Astrocyte of the cerebellum (primary cell): Measurements from ENCODE around the gene COLGALT1.

Source experiments
- DNase-seq: peaks from one replicate; pipeline ENCODE4 v3.0.0-alpha.2; 2011; ENCODE audit warnings: low read depth
- H3K4me3 ChIP-seq: 2 replicates; pipeline ENCODE4 v1.5.1; 2011; ENCODE audit warnings: mild to moderate bottlenecking, low read depth, low read length, moderate library complexity
- in situ Hi-C: cut with HindIII; loops from 2 replicates; pipeline ENCODE4 v1.10.0; 2017; ENCODE audit warnings: low sequenced_read_pairs
- TF ChIP-seq, protein P1 (sequence below): IDR thresholded peaks from 2 replicates; pipeline ENCODE4 v1.5.1; 2012; ENCODE audit warnings: low read length, low read depth, moderate library complexity, mild to moderate bottlenecking; ENCODE audit errors: missing control alignments

The COLGALT1 gene

DNA sequence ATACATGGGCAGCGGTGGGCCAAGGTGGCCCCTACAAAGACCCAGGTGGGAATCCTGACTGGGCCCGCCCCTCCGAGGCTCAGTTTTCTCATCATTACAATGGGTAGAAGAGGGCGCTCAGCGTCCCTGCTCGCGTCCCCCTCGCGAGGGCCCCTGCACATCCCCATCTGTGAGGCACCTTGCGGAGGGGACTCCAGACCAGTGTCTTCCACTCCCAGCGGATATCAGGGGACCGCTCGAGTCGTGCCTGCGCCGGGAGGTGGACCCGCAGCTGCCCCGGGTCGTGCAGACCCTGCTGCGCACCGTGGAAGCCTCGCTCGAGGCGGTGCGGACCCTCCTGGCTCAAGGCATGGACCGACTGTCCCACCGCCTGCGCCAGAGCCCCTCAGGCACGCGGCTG is 15.3 kb upstream of the COLGALT1 start:
- in situ Hi-C loops, result no loop called here
- H3K4me3 ChIP-seq, result no peak overlapping the region
- no peak for DNase-seq
- TF ChIP-seq, protein P1, sequence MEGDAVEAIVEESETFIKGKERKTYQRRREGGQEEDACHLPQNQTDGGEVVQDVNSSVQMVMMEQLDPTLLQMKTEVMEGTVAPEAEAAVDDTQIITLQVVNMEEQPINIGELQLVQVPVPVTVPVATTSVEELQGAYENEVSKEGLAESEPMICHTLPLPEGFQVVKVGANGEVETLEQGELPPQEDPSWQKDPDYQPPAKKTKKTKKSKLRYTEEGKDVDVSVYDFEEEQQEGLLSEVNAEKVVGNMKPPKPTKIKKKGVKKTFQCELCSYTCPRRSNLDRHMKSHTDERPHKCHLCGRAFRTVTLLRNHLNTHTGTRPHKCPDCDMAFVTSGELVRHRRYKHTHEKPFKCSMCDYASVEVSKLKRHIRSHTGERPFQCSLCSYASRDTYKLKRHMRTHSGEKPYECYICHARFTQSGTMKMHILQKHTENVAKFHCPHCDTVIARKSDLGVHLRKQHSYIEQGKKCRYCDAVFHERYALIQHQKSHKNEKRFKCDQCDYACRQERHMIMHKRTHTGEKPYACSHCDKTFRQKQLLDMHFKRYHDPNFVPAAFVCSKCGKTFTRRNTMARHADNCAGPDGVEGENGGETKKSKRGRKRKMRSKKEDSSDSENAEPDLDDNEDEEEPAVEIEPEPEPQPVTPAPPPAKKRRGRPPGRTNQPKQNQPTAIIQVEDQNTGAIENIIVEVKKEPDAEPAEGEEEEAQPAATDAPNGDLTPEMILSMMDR, result no peak

DNA sequence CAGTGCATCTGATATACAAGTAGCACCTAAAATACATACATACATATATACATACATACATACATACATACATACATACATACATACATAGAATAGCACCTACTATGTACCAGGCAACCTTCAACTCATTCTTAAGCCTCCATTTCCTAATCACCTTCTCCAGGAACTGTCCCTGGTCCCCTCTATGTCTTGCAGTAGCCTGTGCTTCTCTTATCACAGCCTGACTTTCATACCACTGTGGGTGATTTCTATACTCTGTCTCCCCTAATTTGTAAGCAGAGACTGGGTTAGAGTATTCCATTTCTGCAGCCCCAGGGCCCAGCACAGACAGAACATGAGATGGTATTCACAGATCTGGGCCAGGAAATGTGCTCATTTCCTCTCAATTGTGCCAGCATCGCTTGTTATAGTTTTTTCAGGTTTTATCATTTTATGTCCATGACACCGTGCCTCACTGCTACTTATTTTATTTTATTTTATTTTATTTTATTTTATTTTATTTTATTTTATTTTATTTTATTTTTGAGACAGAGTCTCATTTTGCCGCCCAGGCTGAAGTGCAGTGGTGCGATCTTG is 14.2 kb upstream of the COLGALT1 start:
- in situ Hi-C loops, result no loop called here
- no peak overlapping the region for H3K4me3 ChIP-seq
- DNase-seq, result no peak
- TF ChIP-seq, protein P1, result no peak

DNA sequence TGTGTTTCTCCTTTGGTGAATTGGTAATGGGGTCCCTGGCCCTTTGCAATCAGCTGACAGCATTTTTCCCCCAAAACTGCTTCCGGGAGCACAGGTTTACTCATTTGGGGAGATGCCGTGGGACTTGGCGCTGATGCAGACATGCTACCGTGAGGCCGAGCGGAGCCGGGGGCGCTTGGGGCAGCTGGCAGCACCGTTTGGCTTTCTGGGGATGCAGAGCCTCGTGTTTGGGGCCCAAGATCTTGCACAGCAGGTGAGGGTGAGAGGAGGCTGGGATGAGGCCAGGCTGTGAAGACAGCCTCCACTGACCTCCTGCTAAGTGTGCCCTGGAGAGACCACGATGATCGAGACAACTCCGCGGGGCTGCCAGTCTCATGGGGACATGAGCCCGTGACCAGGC is 13.4 kb upstream of the COLGALT1 start:
- in situ Hi-C loops, result no loop called here
- H3K4me3 ChIP-seq, result no peak overlapping the region
- DNase-seq, result no peak
- TF ChIP-seq, protein P1, result no peak

DNA sequence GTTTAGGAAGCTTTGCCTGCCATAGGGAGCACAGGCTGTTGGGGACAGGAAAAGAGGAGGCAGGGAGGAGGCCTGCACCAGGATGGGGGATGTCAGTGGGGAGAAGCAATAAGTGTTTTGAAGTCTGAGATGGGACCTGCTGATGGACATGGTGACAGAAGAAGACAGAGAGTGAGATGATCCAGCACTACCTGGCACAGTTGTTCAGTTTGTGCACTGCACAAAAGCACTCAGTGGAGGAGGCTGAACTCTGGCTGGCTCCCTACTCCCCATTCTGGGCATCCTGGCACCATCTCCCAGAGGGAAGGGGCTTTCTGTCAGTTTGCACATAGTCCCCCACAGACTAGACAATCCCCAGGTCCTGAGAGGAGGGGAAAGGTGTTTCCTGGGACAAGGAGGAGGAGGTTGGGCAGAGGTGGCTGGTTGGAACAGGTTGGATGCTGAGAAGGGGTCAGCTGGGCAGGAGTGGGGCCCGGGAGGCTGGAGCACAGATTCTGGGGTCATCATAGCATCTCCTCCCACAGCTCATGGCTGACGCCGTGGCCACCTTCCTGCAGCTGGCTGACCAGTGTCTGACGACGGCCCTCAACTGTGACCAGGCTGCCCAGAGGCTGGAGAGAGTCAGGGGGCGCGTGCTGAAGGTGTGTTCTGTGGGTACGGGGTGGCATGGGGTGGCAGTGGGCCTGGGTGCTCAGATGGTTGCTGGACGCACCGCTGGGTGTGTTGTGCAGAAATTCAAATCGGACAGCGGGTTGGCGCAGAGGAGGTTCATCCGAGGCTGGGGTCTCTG is 12.5 kb upstream of the COLGALT1 start:
- no peak for DNase-seq
- H3K4me3 ChIP-seq, result no peak overlapping the region
- TF ChIP-seq, protein P1, result no peak
- in situ Hi-C loops, result no loop called here

DNA sequence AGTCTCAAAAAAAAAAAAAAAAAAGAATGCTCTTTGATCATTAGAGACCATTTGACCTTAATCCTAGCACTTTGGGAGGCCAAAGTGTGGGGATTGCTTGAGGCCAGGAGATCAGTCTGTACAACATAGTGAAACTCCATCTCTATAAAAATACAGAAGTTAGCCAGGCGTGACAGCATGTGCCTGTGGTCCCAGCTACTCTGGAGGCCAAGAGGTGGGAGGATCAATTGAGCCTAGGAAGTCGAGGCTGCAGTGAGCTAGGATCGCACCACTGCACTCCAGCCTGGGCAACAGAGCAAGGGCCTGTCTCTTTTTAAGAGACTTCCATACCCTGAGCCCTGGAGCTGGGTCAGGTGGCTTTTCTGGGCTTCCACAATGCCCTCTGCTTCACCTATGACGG is 11.5 kb upstream of the COLGALT1 start:
- in situ Hi-C loops, result no loop called here
- no peak for DNase-seq
- H3K4me3 ChIP-seq, result no peak overlapping the region
- TF ChIP-seq, protein P1, result no peak

DNA sequence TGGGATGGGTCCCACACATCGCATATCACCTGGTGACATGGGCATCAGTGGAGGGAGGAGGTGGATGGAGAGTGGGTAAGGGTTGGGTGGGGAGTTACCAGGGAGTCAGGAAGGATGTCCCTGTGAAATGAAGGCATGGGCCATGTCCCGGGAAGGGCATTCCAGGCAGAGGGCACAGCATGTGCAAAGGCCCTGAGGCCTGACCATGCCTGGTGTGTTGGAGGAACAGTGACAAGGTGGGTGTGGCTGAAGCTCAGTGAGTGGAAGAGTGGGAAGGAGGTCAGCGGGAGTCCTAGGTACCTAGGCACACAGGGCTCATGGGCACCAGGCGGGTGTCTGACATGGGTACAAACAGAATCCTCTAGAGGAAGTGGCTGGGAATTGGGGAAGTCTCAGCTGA is 11.0 kb upstream of the COLGALT1 start:
- in situ Hi-C loops, result no loop called here
- TF ChIP-seq, protein P1, result no peak
- DNase-seq, result no peak
- H3K4me3 ChIP-seq, result no peak overlapping the region
